HepG2 (cell line): Measurements from ENCODE around the gene MARS2. TPM values are rescaled to one million over a fixed set of nuclear protein-coding genes. Genes with fewer than 3 reads are reported as not detected.

Source experiments
- AGO1 ChIP-seq: fragments of 200-400 bp; formaldehyde crosslinking; IDR thresholded peaks from 2 replicates; pipeline ENCODE4 v1.6.1; 2017; ENCODE audit warnings: mild to moderate bottlenecking, low read depth, low read length, moderate library complexity; ENCODE audit not compliant: poor library complexity, severe bottlenecking
- ARHGAP35 ChIP-seq: sonication (generic); formaldehyde crosslinking; IDR thresholded peaks from 2 replicates; pipeline ENCODE4 v1.9.0; 2022; ENCODE audit warnings: mild to moderate bottlenecking, inconsistent platforms, moderate library complexity, missing genetic modification reagents, borderline replicate concordance
- DZIP1 ChIP-seq: sonication (generic); formaldehyde crosslinking; IDR thresholded peaks from 2 replicates; pipeline ENCODE4 v1.5.0; 2020; ENCODE audit warnings: mild to moderate bottlenecking, missing genetic modification reagents
- GTF3A ChIP-seq: sonication (generic); formaldehyde crosslinking; conservative IDR thresholded peaks from 2 replicates; pipeline ENCODE4 v1.4.0; 2020; ENCODE audit warnings: mild to moderate bottlenecking, missing genetic modification reagents
- NFIC ChIP-seq: IDR thresholded peaks from 2 replicates; pipeline ENCODE4 v1.6.1; 2012; ENCODE audit warnings: mild to moderate bottlenecking, low read length, inconsistent platforms
- TBL1XR1 ChIP-seq: fragments of 150-350 bp; IDR thresholded peaks from 2 replicates; pipeline ENCODE4 v1.6.1; 2014; ENCODE audit warnings: borderline replicate concordance, low read length; ENCODE audit not compliant: partially characterized antibody
- THAP9 ChIP-seq: sonication (generic); formaldehyde crosslinking; IDR thresholded peaks from 2 replicates; pipeline ENCODE4; 2020; ENCODE audit warnings: missing genetic modification reagents, mild to moderate bottlenecking, borderline replicate concordance
- ZNF609 ChIP-seq: sonication (generic); formaldehyde crosslinking; IDR thresholded peaks from 2 replicates; pipeline ENCODE4 v1.4.0; 2020; ENCODE audit warnings: mild to moderate bottlenecking, missing genetic modification reagents, borderline replicate concordance
- polyA plus RNA-seq, 8 experiments: library from polyadenylated mRNA; depleted of rRNA in 3 of 8; stranded (reverse) in 7 of 8; unstranded in 1 of 8; fragments of >200 nt; fragmentation: Illumina TruSeq in 4 of 8; extraction: Trizol in 4 of 8; gene quantifications; 2 replicates each; pipeline versions ENCODE4 v1.2.1 to v1.2.3, GENCODE V29; 2011 to 2016; ENCODE audit warnings: low read depth in 4 of 8, missing spikeins in 1 of 8, mixed read lengths in 1 of 8; ENCODE audit not compliant: insufficient read depth in 1 of 8
- total RNA-seq, 5 experiments: library from RNA; depleted of rRNA; stranded (reverse); fragments of >200 nt; fragmentation: Illumina TruSeq; extraction: Trizol; gene quantifications; 2 replicates each; pipeline ENCODE4 v1.2.3, GENCODE V29; 2016; ENCODE audit warnings: low read depth in 1 of 5
- TF ChIP-seq, protein P1 (sequence below): sonication (generic); formaldehyde crosslinking; IDR thresholded peaks from 2 replicates; pipeline ENCODE4 v1.5.0; 2020; ENCODE audit warnings: mild to moderate bottlenecking, missing genetic modification reagents
- TF ChIP-seq, protein P2 (sequence below): sonication (generic); formaldehyde crosslinking; IDR thresholded peaks from 2 replicates; pipeline ENCODE4 v1.4.0; 2020; ENCODE audit warnings: missing genetic modification reagents, borderline replicate concordance

MARS2 gene
- total and polyA plus RNA-seq, 2 of the 13 experiments (the other 11 are each of a cell fraction or from before 2014, with no cell fraction given) = 6.9 to 16.2 TPM

- TF ChIP-seq THAP9 (CRISPR knock-in tag) (no peak; the same call in 1 of the 2 replicates), GTF3A (CRISPR knock-in tag) (no peak), NFIC (no peak), TBL1XR1 (no peak), ZNF609 (CRISPR knock-in tag) (no peak), DZIP1 (no peak), AGO1 (no peak), ARHGAP35 (CRISPR knock-in tag) (no peak)
- TF ChIP-seq, protein P1, sequence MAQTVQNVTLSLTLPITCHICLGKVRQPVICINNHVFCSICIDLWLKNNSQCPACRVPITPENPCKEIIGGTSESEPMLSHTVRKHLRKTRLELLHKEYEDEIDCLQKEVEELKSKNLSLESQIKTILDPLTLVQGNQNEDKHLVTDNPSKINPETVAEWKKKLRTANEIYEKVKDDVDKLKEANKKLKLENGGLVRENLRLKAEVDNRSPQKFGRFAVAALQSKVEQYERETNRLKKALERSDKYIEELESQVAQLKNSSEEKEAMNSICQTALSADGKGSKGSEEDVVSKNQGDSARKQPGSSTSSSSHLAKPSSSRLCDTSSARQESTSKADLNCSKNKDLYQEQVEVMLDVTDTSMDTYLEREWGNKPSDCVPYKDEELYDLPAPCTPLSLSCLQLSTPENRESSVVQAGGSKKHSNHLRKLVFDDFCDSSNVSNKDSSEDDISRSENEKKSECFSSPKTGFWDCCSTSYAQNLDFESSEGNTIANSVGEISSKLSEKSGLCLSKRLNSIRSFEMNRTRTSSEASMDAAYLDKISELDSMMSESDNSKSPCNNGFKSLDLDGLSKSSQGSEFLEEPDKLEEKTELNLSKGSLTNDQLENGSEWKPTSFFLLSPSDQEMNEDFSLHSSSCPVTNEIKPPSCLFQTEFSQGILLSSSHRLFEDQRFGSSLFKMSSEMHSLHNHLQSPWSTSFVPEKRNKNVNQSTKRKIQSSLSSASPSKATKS (CRISPR knock-in tag) = no peak
- TF ChIP-seq, protein P2, sequence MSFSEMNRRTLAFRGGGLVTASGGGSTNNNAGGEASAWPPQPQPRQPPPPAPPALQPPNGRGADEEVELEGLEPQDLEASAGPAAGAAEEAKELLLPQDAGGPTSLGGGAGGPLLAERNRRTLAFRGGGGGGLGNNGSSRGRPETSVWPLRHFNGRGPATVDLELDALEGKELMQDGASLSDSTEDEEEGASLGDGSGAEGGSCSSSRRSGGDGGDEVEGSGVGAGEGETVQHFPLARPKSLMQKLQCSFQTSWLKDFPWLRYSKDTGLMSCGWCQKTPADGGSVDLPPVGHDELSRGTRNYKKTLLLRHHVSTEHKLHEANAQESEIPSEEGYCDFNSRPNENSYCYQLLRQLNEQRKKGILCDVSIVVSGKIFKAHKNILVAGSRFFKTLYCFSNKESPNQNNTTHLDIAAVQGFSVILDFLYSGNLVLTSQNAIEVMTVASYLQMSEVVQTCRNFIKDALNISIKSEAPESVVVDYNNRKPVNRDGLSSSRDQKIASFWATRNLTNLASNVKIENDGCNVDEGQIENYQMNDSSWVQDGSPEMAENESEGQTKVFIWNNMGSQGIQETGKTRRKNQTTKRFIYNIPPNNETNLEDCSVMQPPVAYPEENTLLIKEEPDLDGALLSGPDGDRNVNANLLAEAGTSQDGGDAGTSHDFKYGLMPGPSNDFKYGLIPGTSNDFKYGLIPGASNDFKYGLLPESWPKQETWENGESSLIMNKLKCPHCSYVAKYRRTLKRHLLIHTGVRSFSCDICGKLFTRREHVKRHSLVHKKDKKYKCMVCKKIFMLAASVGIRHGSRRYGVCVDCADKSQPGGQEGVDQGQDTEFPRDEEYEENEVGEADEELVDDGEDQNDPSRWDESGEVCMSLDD (CRISPR knock-in tag) = no peak
Measured at GRCh38 chr2:197705912-197706838, 1.0 kb downstream of the MARS2 start (continued).
